ENCODE data around the gene GALNT18. TPM values are rescaled to one million over a fixed set of nuclear protein-coding genes. Genes with fewer than 3 reads are reported as not detected.

GALNT18 gene
- total and polyA plus RNA-seq, 9 donors, result 3.0 to 13.2 (median 7.7) TPM

DNA sequence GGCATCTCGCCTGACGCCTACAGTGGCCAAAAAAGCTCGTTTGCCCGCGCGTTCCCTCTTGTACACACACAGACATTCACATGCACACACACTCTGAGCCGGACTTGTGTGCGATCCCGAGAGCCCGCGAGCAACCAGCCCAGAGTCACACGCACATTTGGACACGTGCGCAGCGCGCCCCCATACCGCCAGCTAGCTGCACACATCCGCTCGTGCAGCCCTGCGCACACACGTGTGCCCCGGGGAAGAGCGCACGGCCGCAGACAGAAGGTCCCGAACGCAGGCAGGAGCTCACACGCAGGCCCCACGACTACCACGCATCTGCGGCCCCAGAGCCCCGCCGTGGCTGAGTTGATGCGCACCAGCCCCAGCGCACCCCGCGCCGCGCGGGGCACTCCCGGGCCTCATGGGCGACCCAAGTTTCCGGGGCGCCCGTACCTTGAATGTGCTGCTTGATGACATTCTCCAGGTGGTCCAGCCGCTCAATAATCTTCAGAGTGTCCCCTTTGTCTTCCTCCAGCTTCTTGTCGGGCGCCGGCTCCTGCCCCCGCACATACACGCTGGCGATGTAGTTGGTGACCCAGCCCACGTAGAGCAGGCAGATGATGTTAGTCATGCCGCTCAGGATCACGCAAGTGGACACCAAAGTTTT lies 758 bp downstream of the GALNT18 start:
- WGBS, 3 donors, result 0 to 2% (median 0%) methylated on average over 48 to 55 of the region's 55 CpGs
- peaks cover 13% of the 10 kb centered on the region for H3K4me1 ChIP-seq (ENCODE audit: insufficient read depth)

GRCh38 chr11:11620173-11620920 lies 1.5 kb downstream of the GALNT18 start:
- Histone ChIP-seq H3K27ac (no peak overlapping the region), H3K36me3 (no peaks in the 10 kb centered on the region), H3K27me3 (no peaks in the 10 kb centered on the region), H3K4me3 (peak overlapping the region; percentile 64), H3K9me3 (no peaks in the 10 kb centered on the region), H3K4me1 (ENCODE audit: insufficient read depth) (peaks cover 13% of the 10 kb centered on the region)
- WGBS, 3 donors, result 3 to 15% (median 8%) methylated on average over 43 to 48 of the region's 48 CpGs
- intact Hi-C loops (cut with DNase I), result no loop called here
- TF ChIP-seq POLR2A (IDR thresholded peaks at IDR 0.05), result no peak
- TF ChIP-seq CTCF (IDR thresholded peaks at IDR 0.05), result no peak
- TF ChIP-seq EP300 (IDR thresholded peaks at IDR 0.05), result no peak
- DNase-seq, result peak; percentile 15 to 59 (median 27)

More for the DNA sequence above, 758 bp downstream of the GALNT18 start:
- H3K9me3 ChIP-seq, result no peaks in the 10 kb centered on the region
- H3K4me3 ChIP-seq, result peak overlapping the region; percentile 64
- H3K27ac ChIP-seq, result no peak overlapping the region
- H3K36me3 ChIP-seq, result no peaks in the 10 kb centered on the region
- TF ChIP-seq CTCF (IDR thresholded peaks at IDR 0.05), result peak in 2 of 3 donors; percentile 15 to 17
- TF ChIP-seq POLR2A (IDR thresholded peaks at IDR 0.05), result no peak
- no peaks in the 10 kb centered on the region for H3K27me3 ChIP-seq
- DNase-seq, result peak; percentile 22 to 63 (median 37)
- intact Hi-C loops (cut with DNase I), result no loop called here

- Histone ChIP-seq H3K27me3 (no peaks in the 10 kb centered on the region), H3K36me3 (no peaks in the 10 kb centered on the region), H3K27ac (no peak overlapping the region), H3K9me3 (no peaks in the 10 kb centered on the region), H3K4me3 (no peak overlapping the region), H3K4me1 (ENCODE audit: insufficient read depth) (peaks cover 13% of the 10 kb centered on the region)
- intact Hi-C loops (cut with DNase I), result no loop called here
- TF ChIP-seq CTCF (IDR thresholded peaks at IDR 0.05) (no peak), EP300 (IDR thresholded peaks at IDR 0.05) (no peak)
- DNase-seq, result no peak
- 79 to 85% (median 79%) methylated on average over 4 of the region's 4 CpGs for WGBS, 3 donors
Measured at GRCh38 chr11:11618973-11619435, 2.8 kb downstream of the GALNT18 start.

DNA sequence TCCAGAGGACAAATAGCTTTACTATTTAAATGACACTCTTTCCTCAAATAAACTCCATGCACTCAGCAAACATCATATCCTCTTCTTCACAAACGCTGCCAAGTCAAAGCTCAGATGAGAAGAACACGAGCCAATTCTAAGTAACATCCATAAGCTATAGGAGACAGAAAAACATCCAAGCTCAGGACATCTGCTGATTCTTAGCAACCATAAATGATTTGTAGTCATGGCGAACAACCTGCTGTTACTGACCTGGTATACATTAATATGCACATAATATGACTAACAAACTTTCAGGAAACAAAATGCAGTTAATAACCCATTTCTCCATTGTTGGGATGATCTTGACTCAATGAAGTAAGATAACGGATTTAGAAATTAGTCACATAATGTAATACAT lies 6.7 kb downstream of the GALNT18 start:
- peaks cover 2% of the 10 kb centered on the region for H3K4me1 ChIP-seq (ENCODE audit: insufficient read depth)

More for the DNA sequence above, 6.7 kb downstream of the GALNT18 start:
- Histone ChIP-seq H3K9me3 (no peaks in the 10 kb centered on the region), H3K27me3 (no peaks in the 10 kb centered on the region), H3K36me3 (no peaks in the 10 kb centered on the region), H3K27ac (no peak overlapping the region), H3K4me3 (no peak overlapping the region)
- intact Hi-C loops (cut with DNase I), result no loop called here
- TF ChIP-seq CTCF (IDR thresholded peaks at IDR 0.05), result no peak
- TF ChIP-seq POLR2A (IDR thresholded peaks at IDR 0.05), result no peak
- no peak for TF ChIP-seq EP300 (IDR thresholded peaks at IDR 0.05)
- 71 to 81% (median 76%) methylated on average over 4 of the region's 4 CpGs for WGBS, 3 donors
- no peak for DNase-seq

Measured in ovary (tissue), 9 donors.